K562 (cell line): ENCODE results near the gene REEP6. TPM values are rescaled to one million over a fixed set of nuclear protein-coding genes. Genes with fewer than 3 reads are reported as not detected.

ENCODE experiments used
- ARID3A ChIP-seq: IDR thresholded peaks from 2 replicates; pipeline ENCODE4 v1.6.1; 2012; ENCODE audit warnings: low read depth, low read length, improper control_type of control experiment, borderline replicate concordance
- ARID4B ChIP-seq: sonication (generic); formaldehyde crosslinking; IDR thresholded peaks from 2 replicates; pipeline ENCODE4 v1.8.0; 2022; ENCODE audit warnings: mild to moderate bottlenecking, missing genetic modification reagents
- CC2D1A ChIP-seq: fragments of 450-650 bp; IDR thresholded peaks from 2 replicates; pipeline ENCODE4 v1.6.1; 2017; ENCODE audit warnings: mild to moderate bottlenecking
- CHD1 ChIP-seq: fragments of 200-600 bp; sonication (generic); IDR thresholded peaks from one replicate; pipeline ENCODE4 v1.6.1; 2012; ENCODE audit warnings: mild to moderate bottlenecking, moderate library complexity, low read length, inconsistent platforms
- EP400 ChIP-seq: fragments of 450-650 bp; IDR thresholded peaks from 2 replicates; pipeline ENCODE4 v1.6.1; 2017; ENCODE audit warnings: antibody characterized with exemption, mild to moderate bottlenecking, moderate library complexity
- GABPB1 ChIP-seq: sonication (generic); formaldehyde crosslinking; IDR thresholded peaks from 2 replicates; pipeline ENCODE4 v1.8.0; 2022; ENCODE audit warnings: mild to moderate bottlenecking, missing genetic modification reagents
- HNRNPLL ChIP-seq: fragments of 200-400 bp; formaldehyde crosslinking; IDR thresholded peaks from 2 replicates; pipeline ENCODE4 v1.6.1; 2017; ENCODE audit warnings: low read length, low read depth, mild to moderate bottlenecking; ENCODE audit not compliant: poor library complexity, severe bottlenecking
- ID3 ChIP-seq, 2 experiments: fragments of 250-450 bp in 1 of 2; fragments of 450-650 bp in 1 of 2; sonication (Bioruptor Pico) in 1 of 2; IDR thresholded peaks; 2 replicates each; pipeline versions ENCODE4 v1.6.1 to v1.8.0; 2016 to 2021; ENCODE audit warnings: mild to moderate bottlenecking in 2 of 2, moderate library complexity in 2 of 2, missing compliant biosample characterization in 1 of 2, missing genetic modification characterization in 1 of 2
- NFATC3 ChIP-seq: fragments of 450-650 bp; IDR thresholded peaks from 2 replicates; pipeline ENCODE4 v1.6.1; 2017; ENCODE audit warnings: mild to moderate bottlenecking
- POLR2A ChIP-seq: fragments of 450-650 bp; conservative IDR thresholded peaks from 2 replicates; pipeline ENCODE4 v1.6.1; 2016
- POLR2H ChIP-seq: IDR thresholded peaks from 2 replicates; pipeline ENCODE4 v1.6.1; 2016; ENCODE audit warnings: missing genetic modification characterization, low read depth, mild to moderate bottlenecking, control low read depth, missing compliant biosample characterization, moderate library complexity
- SMAD2 ChIP-seq: fragments of 150-350 bp; IDR thresholded peaks from 2 replicates; pipeline ENCODE4 v1.6.1; 2014; ENCODE audit warnings: low read depth, mild to moderate bottlenecking, low read length
- TARDBP ChIP-seq: fragments of 450-650 bp; IDR thresholded peaks from 2 replicates; pipeline ENCODE4 v1.6.1; 2016
- TSHZ1 ChIP-seq: fragments of 250-450 bp; sonication (Bioruptor Pico); IDR thresholded peaks from 2 replicates; pipeline ENCODE4 v1.4.0; 2020; ENCODE audit warnings: mild to moderate bottlenecking, moderate library complexity
- YY1 ChIP-seq, 3 experiments: IDR thresholded peaks; 2 replicates each; pipeline ENCODE4 v1.6.1; 2011; ENCODE audit warnings: low read length in 2 of 3, mild to moderate bottlenecking in 2 of 3, moderate library complexity in 2 of 3, borderline replicate concordance in 1 of 3, control low read depth in 1 of 3, low read depth in 1 of 3; ENCODE audit not compliant: insufficient read depth in 3 of 3, insufficient replicate concordance in 2 of 3, control insufficient read depth in 1 of 3, insufficient read length in 1 of 3; ENCODE audit errors: extremely low read depth in 1 of 3
- polyA plus RNA-seq, 8 experiments: library from polyadenylated mRNA; depleted of rRNA in 4 of 8; stranded (reverse) in 5 of 8; unstranded in 3 of 8; fragments of >200 nt; fragmentation: Nextera tagmentation in 2 of 8; fragmentation: Illumina TruSeq in 1 of 8; extraction: Ambion mirVana in 2 of 8; extraction: Trizol in 1 of 8; gene quantifications; 2 replicates each; pipeline versions ENCODE4 v1.2.1 to v1.2.3, GENCODE V29; 2011 to 2014; ENCODE audit warnings: inconsistent platforms in 1 of 8, missing spikeins in 1 of 8
- total RNA-seq, 7 experiments: library from RNA; depleted of rRNA in 6 of 7; stranded (reverse); fragments of >200 nt in 6 of 7; fragmentation: Illumina TruSeq in 2 of 7; extraction: Trizol in 2 of 7; gene quantifications; 2 replicates each; pipeline versions ENCODE4 v1.2.1 to v1.2.3, GENCODE V29; 2011 to 2021; ENCODE audit warnings: low replicate concordance in 1 of 7

REEP6 gene
- total and polyA plus RNA-seq, 9 of the 15 experiments (the other 6 are each of a cell fraction or from before 2014, with no cell fraction given) = 1.2 to 64.2 (median 12.7) TPM

- TF ChIP-seq ARID3A (no peak), EP400 (peak; percentile 96), TARDBP (0 out of 2 replicates have a peak, but pooled peaks have one; percentile 59), POLR2A (peak; percentile 95), YY1 (IDR thresholded peaks at IDR 0.05; ENCODE audit: borderline replicate concordance in 1 of 3, control insufficient read depth in 1 of 3, extremely low read depth in 1 of 3, insufficient read depth in 3 of 3, insufficient read length in 1 of 3, insufficient replicate concordance in 2 of 3, low read depth in 1 of 3, low read length in 2 of 3) (peak in 1 of 3 experiments; percentile 52), ARID4B (peak; percentile 93), SMAD2 (no peak), POLR2H (tag) (peak; percentile 88), ID3 (CRISPR knock-in tag; IDR thresholded peaks at IDR 0.05) (no peak), ID3 (tag; IDR thresholded peaks at IDR 0.05) (peak; percentile 80), CC2D1A (no peak), NFATC3 (peak; percentile 88), CHD1 (no peak), HNRNPLL (peak; percentile 82), GABPB1 (CRISPR knock-in tag) (peak; percentile 92), TSHZ1 (CRISPR knock-in tag) (no peak)
Observed at GRCh38 chr19:1478934-1479707, 11.9 kb upstream of the REEP6 start, which contains the start of gene C19orf25 (continued).
